ENCODE data around the gene ATF1.

Gene ATF1

GRCh38 chr12:50753232-50753769 is 10.6 kb upstream of the ATF1 start:
- Histone ChIP-seq H3K27me3 (ENCODE audit: insufficient read depth, low read length) (no peaks in the 10 kb centered on the region), H3K79me2 (ENCODE audit: insufficient read depth, low read length) (no peaks in the 10 kb centered on the region), H3K4me1 (ENCODE audit: insufficient read depth, low read length, severe bottlenecking) (no peaks in the 10 kb centered on the region), H4K20me1 (ENCODE audit: insufficient read depth, low read length) (no peaks in the 10 kb centered on the region), H3K9me2 (ENCODE audit: low read depth, low read length) (no peaks in the 10 kb centered on the region), H3K27ac (ENCODE audit: low read depth, low read length, poor library complexity, severe bottlenecking) (no peak overlapping the region), H3K4me3 (ENCODE audit: low read depth, low read length, poor library complexity, severe bottlenecking) (no peak overlapping the region), H3K4me2 (ENCODE audit: low read length) (no peak overlapping the region), H3K9me3 (ENCODE audit: low read length) (0 out of 2 replicates have a peak, but pooled peaks cover 2% of the 10 kb centered on the region), H3F3A (ENCODE audit: insufficient read depth, low read length) (no peaks in the 10 kb centered on the region), H2AFZ (ENCODE audit: low read length) (no peak overlapping the region), H3K36me3 (ENCODE audit: insufficient read depth, low read length) (no peaks in the 10 kb centered on the region), H3K9ac (ENCODE audit: low read length) (no peak overlapping the region)
- TF ChIP-seq CTCF (IDR thresholded peaks at IDR 0.05; ENCODE audit: low read length) (no peak), EZH2 (IDR thresholded peaks at IDR 0.05; ENCODE audit: borderline replicate concordance, low read length) (no peak)

- peak overlapping the region; percentile 87 for H3K4me3 ChIP-seq (ENCODE audit: low read depth, low read length, poor library complexity, severe bottlenecking)
- no peaks in the 10 kb centered on the region for H3F3A ChIP-seq (ENCODE audit: insufficient read depth, low read length)
- H3K79me2 ChIP-seq (ENCODE audit: insufficient read depth, low read length) = peaks cover 36% of the 10 kb centered on the region
- H3K9ac ChIP-seq (ENCODE audit: low read length) = peak overlapping the region; percentile 94
- H3K9me2 ChIP-seq (ENCODE audit: low read depth, low read length) = no peaks in the 10 kb centered on the region
- H4K20me1 ChIP-seq (ENCODE audit: insufficient read depth, low read length) = no peaks in the 10 kb centered on the region
- H3K9me3 ChIP-seq (ENCODE audit: low read length) = peaks cover 2% of the 10 kb centered on the region; the same call in 1 of the 2 replicates
- H3K4me1 ChIP-seq (ENCODE audit: insufficient read depth, low read length, severe bottlenecking) = peaks cover 31% of the 10 kb centered on the region
- H3K36me3 ChIP-seq (ENCODE audit: insufficient read depth, low read length) = peaks cover 3% of the 10 kb centered on the region; the same call in 1 of the 2 replicates
- no peak overlapping the region for H2AFZ ChIP-seq (ENCODE audit: low read length)
- peak overlapping the region; percentile 77 for H3K27ac ChIP-seq (ENCODE audit: low read depth, low read length, poor library complexity, severe bottlenecking)
- TF ChIP-seq EZH2 (IDR thresholded peaks at IDR 0.05; ENCODE audit: borderline replicate concordance, low read length) = no peak
- no peak for TF ChIP-seq CTCF (IDR thresholded peaks at IDR 0.05; ENCODE audit: low read length)
- no peaks in the 10 kb centered on the region for H3K27me3 ChIP-seq (ENCODE audit: insufficient read depth, low read length)
- peak overlapping the region; percentile 88 for H3K4me2 ChIP-seq (ENCODE audit: low read length)
Measured at GRCh38 chr12:50764286-50765094, 589 bp downstream of the ATF1 start.

GRCh38 chr12:50765095-50765911 is 1.4 kb downstream of the ATF1 start:
- Histone ChIP-seq H3K27ac (ENCODE audit: low read depth, low read length, poor library complexity, severe bottlenecking) (peak overlapping the region; percentile 77), H4K20me1 (ENCODE audit: insufficient read depth, low read length) (no peaks in the 10 kb centered on the region), H3F3A (ENCODE audit: insufficient read depth, low read length) (no peaks in the 10 kb centered on the region)

More at GRCh38 chr12:50765095-50765911, 1.4 kb downstream of the ATF1 start:
- Histone ChIP-seq H3K4me1 (ENCODE audit: insufficient read depth, low read length, severe bottlenecking) (peaks cover 31% of the 10 kb centered on the region), H3K36me3 (ENCODE audit: insufficient read depth, low read length) (peaks cover 10% of the 10 kb centered on the region), H3K9me2 (ENCODE audit: low read depth, low read length) (no peaks in the 10 kb centered on the region), H3K4me2 (ENCODE audit: low read length) (peak overlapping the region; percentile 88), H3K27me3 (ENCODE audit: insufficient read depth, low read length) (no peaks in the 10 kb centered on the region), H3K4me3 (ENCODE audit: low read depth, low read length, poor library complexity, severe bottlenecking) (peak overlapping the region; percentile 87), H2AFZ (ENCODE audit: low read length) (no peak overlapping the region), H3K9me3 (ENCODE audit: low read length) (peaks cover 6% of the 10 kb centered on the region), H3K9ac (ENCODE audit: low read length) (peak overlapping the region; percentile 94), H3K79me2 (ENCODE audit: insufficient read depth, low read length) (peaks cover 36% of the 10 kb centered on the region)
- TF ChIP-seq CTCF (IDR thresholded peaks at IDR 0.05; ENCODE audit: low read length) = peak; percentile 73
- no peak for TF ChIP-seq EZH2 (IDR thresholded peaks at IDR 0.05; ENCODE audit: borderline replicate concordance, low read length)

All from OCI-LY1 (cell line).